Astrocyte of the spinal cord (primary cell): Measurements from ENCODE around the gene TFG.

Source experiments
- DNase-seq: peaks from one replicate; pipeline ENCODE4 v3.0.0; 2011; ENCODE audit warnings: low read depth, low spot score
- H3K4me3 ChIP-seq: 2 replicates; pipeline ENCODE4 v1.5.1; 2011; ENCODE audit warnings: low read depth, mild to moderate bottlenecking, low read length, moderate library complexity
- in situ Hi-C: cut with HindIII; loops from 2 replicates; pipeline ENCODE4 v1.10.0; 2017; ENCODE audit warnings: low sequenced_read_pairs
- TF ChIP-seq, protein P1 (sequence below): IDR thresholded peaks from 2 replicates; pipeline ENCODE4 v1.5.1; 2012; ENCODE audit warnings: low read depth, mild to moderate bottlenecking, low read length, inconsistent platforms

Gene TFG

DNA sequence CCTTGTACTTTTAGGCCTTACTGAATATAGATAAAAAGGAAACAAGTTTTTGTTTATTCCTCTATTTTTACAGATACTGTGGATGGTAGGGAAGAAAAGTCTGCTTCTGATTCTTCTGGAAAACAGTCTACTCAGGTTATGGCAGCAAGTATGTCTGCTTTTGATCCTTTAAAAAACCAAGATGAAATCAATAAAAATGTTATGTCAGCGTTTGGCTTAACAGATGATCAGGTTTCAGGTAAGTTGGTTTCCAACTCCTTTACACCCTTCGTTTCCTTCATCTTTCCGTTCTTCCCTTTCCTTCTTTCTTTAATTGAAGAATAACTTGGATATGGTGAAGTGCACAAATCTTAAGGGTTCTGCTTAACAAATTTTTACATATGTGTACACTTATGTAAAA lies 23.1 kb downstream of the TFG start:
- in situ Hi-C loops = no loop called here
- DNase-seq = no peak
- no peak overlapping the region for H3K4me3 ChIP-seq
- TF ChIP-seq, protein P1, sequence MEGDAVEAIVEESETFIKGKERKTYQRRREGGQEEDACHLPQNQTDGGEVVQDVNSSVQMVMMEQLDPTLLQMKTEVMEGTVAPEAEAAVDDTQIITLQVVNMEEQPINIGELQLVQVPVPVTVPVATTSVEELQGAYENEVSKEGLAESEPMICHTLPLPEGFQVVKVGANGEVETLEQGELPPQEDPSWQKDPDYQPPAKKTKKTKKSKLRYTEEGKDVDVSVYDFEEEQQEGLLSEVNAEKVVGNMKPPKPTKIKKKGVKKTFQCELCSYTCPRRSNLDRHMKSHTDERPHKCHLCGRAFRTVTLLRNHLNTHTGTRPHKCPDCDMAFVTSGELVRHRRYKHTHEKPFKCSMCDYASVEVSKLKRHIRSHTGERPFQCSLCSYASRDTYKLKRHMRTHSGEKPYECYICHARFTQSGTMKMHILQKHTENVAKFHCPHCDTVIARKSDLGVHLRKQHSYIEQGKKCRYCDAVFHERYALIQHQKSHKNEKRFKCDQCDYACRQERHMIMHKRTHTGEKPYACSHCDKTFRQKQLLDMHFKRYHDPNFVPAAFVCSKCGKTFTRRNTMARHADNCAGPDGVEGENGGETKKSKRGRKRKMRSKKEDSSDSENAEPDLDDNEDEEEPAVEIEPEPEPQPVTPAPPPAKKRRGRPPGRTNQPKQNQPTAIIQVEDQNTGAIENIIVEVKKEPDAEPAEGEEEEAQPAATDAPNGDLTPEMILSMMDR = no peak

DNA sequence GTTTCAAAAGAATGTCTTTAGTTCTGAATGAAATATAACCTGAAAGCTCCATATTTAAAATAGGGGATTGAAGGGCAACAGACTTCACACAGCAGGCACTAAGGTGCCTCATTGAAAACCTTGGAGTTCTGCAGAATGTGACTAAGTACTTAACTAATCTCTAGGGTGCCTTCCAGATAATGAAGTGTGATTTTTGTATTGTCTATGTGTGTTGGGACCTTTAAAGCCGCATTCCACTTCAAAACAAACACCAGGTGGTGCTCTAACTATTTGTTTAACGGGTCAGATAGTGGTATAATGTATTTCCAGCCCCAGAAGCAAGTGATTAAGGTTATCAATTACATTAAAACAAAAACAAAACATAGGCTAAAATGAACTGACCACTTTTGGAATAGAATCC lies 28.0 kb downstream of the TFG start:
- DNase-seq = peak; percentile 34
- no peak overlapping the region for H3K4me3 ChIP-seq
- TF ChIP-seq, protein P1 = peak; percentile 40
- in situ Hi-C loops = no loop called here

DNA sequence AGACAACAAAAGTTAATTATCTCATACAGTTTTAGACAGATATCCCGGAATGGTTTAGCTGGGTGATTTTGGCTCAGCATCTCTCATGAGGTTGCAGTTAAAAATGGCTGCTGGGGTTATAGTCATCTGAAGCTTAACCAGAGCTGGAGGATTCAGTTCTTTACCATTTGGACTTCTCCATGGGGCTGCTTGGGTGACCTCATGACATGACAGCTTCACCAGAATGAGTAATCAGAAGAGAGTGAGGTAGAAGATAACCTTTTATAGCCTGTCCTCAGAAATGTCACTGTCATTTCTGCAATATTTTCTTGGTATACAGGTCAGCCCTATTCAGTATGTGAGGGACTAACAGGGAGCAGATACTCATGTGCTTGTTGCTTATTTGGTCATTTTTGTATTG lies 30.9 kb downstream of the TFG start:
- no peak for DNase-seq
- in situ Hi-C loops = no loop called here
- H3K4me3 ChIP-seq = no peak overlapping the region
- TF ChIP-seq, protein P1 = no peak

DNA sequence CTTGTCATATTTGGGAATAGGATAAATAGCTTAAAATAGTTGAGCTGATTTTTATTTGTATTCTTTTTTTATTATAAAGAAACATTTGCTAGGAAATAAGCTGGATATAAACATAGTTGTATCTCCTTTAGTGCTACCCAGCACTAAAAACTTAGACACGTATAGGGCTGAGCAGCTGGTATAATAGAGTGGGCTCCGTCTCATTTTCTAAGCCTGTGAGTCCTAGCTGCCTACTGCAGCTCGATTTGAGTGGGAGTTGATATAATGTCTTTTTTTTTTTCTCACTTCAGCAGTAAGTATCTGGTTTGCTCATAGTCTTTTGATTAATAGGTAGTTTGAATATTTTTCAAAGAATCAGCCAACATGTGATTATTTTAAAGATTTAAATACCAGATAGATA lies 34.2 kb downstream of the TFG start:
- H3K4me3 ChIP-seq = no peak overlapping the region
- DNase-seq = no peak
- in situ Hi-C loops = no loop called here
- TF ChIP-seq, protein P1 = no peak

DNA sequence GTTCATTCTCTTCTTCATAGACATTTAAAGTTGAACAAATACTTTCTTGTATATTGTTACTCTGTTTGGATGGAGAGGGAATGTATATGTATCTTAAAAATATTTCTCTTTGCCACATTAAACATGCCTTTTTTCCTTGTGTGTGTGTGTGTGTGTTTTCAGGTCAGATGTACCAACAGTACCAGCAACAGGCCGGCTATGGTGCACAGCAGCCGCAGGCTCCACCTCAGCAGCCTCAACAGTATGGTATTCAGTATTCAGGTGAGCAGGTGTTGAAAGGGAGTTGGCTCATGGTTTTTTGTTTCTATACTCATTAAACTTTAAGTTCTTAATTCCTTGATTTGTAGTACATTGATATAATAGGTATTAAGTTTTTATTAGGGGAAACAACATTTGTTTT lies 35.4 kb downstream of the TFG start:
- no peak for DNase-seq
- in situ Hi-C loops = no loop called here
- no peak overlapping the region for H3K4me3 ChIP-seq
- TF ChIP-seq, protein P1 = no peak

DNA sequence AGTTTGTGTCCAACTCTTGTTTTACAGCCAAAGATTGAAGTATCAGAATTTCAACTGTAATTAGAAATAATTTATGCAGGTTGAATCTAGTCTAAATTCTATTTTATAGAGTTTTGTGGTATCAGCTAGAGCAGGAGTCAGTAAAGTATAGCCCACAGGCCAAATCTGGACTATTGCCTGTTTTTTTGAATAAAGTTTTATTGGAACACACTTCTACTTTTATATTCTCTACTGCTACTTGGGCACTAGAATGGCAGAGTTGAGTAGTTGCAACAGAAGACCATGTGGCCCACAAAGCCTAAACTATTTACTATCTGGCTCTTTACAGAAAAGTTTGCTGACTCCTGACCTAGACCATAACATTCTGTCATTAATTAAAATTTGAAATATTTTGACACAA lies 36.3 kb downstream of the TFG start:
- DNase-seq = no peak
- in situ Hi-C loops = no loop called here
- H3K4me3 ChIP-seq = no peak overlapping the region
- TF ChIP-seq, protein P1 = no peak

DNA sequence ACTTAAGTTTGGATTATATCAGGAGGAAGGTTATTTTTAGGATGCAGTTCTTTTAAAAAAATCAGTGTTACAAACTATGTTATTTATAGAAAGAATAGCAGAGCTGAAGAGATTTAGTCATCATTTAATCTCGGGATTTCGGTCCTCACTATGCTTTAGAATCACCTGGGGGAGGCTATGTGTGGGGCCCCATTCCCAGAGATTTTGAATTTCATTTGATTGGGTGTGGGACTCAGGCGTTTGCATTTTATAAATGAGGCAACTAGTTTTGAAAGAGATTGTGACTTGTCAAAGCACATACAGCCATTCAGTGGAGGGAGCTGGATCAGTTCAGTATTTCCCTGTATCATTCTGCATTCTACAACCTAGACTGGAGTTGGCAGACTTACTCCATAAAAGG lies 36.8 kb downstream of the TFG start:
- no peak overlapping the region for H3K4me3 ChIP-seq
- TF ChIP-seq, protein P1 = no peak
- no peak for DNase-seq
- in situ Hi-C loops = no loop called here
